ENCODE data around the gene UST.

DNA sequence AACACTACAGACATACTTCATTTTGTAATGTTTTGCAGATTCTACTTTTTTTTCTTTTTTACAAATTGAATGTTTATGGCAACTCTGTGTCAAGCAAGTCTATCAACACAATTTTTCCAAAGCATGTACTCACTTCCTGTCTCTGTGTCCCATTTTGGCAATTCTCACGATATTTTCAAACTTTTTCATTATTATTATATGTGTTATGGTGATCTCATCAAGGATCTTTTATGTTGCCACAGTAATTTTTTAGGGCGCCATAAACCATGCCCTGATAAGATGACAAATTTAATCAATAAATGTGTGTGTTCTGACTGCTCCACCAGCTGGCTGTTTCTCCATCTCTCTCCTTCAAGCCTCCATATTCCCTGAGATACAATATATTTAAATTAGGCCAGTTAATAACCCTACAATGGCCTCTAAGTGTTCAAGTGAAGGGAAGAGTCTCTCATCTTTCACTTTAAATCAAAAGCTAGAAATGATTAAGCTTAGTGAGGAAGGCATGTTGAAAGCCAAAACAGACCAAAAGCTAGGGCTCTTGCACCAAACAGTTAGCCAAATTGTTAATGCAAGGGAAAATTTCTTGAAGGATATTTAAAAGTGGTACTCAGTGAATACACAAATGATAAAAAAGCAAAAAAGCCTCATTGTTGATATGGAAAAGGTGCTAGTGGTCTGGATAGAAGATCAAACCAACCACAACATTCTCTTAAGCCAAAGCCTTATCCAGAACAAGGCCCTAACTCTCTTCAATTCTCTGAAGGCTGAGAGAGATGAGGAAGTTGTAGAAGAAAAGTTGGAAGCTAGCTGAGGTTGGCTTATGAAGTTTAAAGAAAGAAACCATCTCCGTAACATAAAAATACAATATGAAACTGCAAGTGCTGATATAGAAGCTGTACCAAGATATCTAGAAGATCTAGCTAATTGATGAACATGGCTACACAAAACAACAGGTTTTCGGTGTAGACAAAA, 376.3 kb downstream of the UST start:
- TF ChIP-seq CTCF (IDR thresholded peaks at IDR 0.05): no peak
- TF ChIP-seq POLR2A (IDR thresholded peaks at IDR 0.05): no peak

All from right lobe of liver (tissue), 4 donors.